ENCODE results near the gene FGF12.

GRCh38 chr3:192570821-192571791 is 156.2 kb downstream of the FGF12 start:
- TF ChIP-seq, protein P1, sequence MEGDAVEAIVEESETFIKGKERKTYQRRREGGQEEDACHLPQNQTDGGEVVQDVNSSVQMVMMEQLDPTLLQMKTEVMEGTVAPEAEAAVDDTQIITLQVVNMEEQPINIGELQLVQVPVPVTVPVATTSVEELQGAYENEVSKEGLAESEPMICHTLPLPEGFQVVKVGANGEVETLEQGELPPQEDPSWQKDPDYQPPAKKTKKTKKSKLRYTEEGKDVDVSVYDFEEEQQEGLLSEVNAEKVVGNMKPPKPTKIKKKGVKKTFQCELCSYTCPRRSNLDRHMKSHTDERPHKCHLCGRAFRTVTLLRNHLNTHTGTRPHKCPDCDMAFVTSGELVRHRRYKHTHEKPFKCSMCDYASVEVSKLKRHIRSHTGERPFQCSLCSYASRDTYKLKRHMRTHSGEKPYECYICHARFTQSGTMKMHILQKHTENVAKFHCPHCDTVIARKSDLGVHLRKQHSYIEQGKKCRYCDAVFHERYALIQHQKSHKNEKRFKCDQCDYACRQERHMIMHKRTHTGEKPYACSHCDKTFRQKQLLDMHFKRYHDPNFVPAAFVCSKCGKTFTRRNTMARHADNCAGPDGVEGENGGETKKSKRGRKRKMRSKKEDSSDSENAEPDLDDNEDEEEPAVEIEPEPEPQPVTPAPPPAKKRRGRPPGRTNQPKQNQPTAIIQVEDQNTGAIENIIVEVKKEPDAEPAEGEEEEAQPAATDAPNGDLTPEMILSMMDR (IDR thresholded peaks at IDR 0.05), result no peak
- no peak for TF ChIP-seq POLR2A (IDR thresholded peaks at IDR 0.05)
